Common myeloid progenitor, CD34-positive (primary cell): ENCODE measurements around the gene BPIFB3.

Experiments
- CTCF ChIA-PET: fragments of 350-600 bp; sonication (Branson Sonifier 250); formaldehyde crosslinking; loops from one replicate; lab custom pipeline; 2021; ENCODE audit warnings: antibody characterized with exemption; lab: Charles Lee
- POLR2A ChIA-PET: fragments of 350-600 bp; sonication (Branson Sonifier 250); formaldehyde crosslinking; loops from one replicate; lab custom pipeline; 2021; ENCODE audit warnings: antibody characterized with exemption; lab: Charles Lee
- DNase-seq, 3 donors: peaks; one replicate each; pipeline versions ENCODE4 v3.0.0 to v3.0.0-alpha.2; 2013
- H3K27ac ChIP-seq, 2 experiments: 1 replicate in 1 of 2; 2 replicates in 1 of 2; pipeline ENCODE4 v1.7.0; 2013; ENCODE audit warnings: inconsistent platforms in 2 of 2, low read length in 2 of 2, mild to moderate bottlenecking in 2 of 2, low read depth in 1 of 2, moderate library complexity in 1 of 2; ENCODE audit not compliant: severe bottlenecking in 2 of 2, insufficient read depth in 1 of 2, poor library complexity in 1 of 2
- H3K27me3 ChIP-seq, 5 experiments: replicated peaks in 2 of 5; 1 replicate in 3 of 5; 2 replicates in 2 of 5; pipeline versions ENCODE4 v1.6.1 to v1.7.0; 2013; ENCODE audit warnings: low read length in 4 of 5, mild to moderate bottlenecking in 2 of 5, moderate library complexity in 2 of 5, inconsistent platforms in 1 of 5; ENCODE audit not compliant: insufficient read depth in 5 of 5, control insufficient read depth in 4 of 5
- H3K36me3 ChIP-seq, 4 experiments: 1 replicate in 2 of 4; 2 replicates in 2 of 4; pipeline versions ENCODE4 v1.6.1 to v1.7.0; 2013; ENCODE audit warnings: low read length in 3 of 4, control low read depth in 1 of 4, mild to moderate bottlenecking in 1 of 4; ENCODE audit not compliant: control insufficient read depth in 4 of 4, insufficient read depth in 4 of 4
- H3K4me1 ChIP-seq, 4 experiments: 1 replicate in 3 of 4; 2 replicates in 1 of 4; pipeline versions ENCODE4 v1.6.1 to v1.7.1; 2013; ENCODE audit warnings: low read length in 3 of 4, mild to moderate bottlenecking in 3 of 4, control low read depth in 1 of 4, inconsistent platforms in 1 of 4, moderate library complexity in 1 of 4; ENCODE audit not compliant: control insufficient read depth in 4 of 4, insufficient read depth in 4 of 4; ENCODE audit errors: control extremely low read depth in 1 of 4
- H3K4me3 ChIP-seq, 7 experiments: 1 replicate in 4 of 7; 2 replicates in 3 of 7; pipeline versions ENCODE4 v1.5.1 to v1.7.0; 2013; ENCODE audit warnings: mild to moderate bottlenecking in 7 of 7, low read length in 6 of 7, moderate library complexity in 6 of 7, inconsistent platforms in 2 of 7, low read depth in 2 of 7, control low read depth in 1 of 7; ENCODE audit not compliant: insufficient read depth in 4 of 7, control insufficient read depth in 1 of 7; ENCODE audit errors: extremely low read depth in 1 of 7
- H3K9me3 ChIP-seq, 5 experiments: 1 replicate in 4 of 5; 2 replicates in 1 of 5; pipeline versions ENCODE4 v1.6.1 to v1.7.1; 2013; ENCODE audit warnings: low read length in 4 of 5, mild to moderate bottlenecking in 2 of 5, inconsistent platforms in 1 of 5, low read depth in 1 of 5, moderate library complexity in 1 of 5; ENCODE audit not compliant: control insufficient read depth in 4 of 5, insufficient read depth in 2 of 5; ENCODE audit errors: control extremely low read depth in 1 of 5
- WGBS: methylation state at CpG from one replicate; pipeline ENCODE4 v1.1.5; 2013; ENCODE audit not compliant: insufficient coverage; 5-methylcytosine and 5-hydroxymethylcytosine counted together

The BPIFB3 gene

GRCh38 chr20:33081411-33082154, 27.9 kb downstream of the BPIFB3 start:
- Histone ChIP-seq H3K27ac (no peak overlapping the region), H3K4me1 (no peaks in the 10 kb centered on the region), H3K4me3 (no peak overlapping the region), H3K36me3 (no peaks in the 10 kb centered on the region), H3K27me3 (no peaks in the 10 kb centered on the region), H3K9me3 (no peaks in the 10 kb centered on the region)
- ChIA-PET POLR2A (no interaction called here), CTCF (interaction anchor here (1.0 to 1.3 kb wide), 2 partner anchors 9 to 19 kb away, joined by 4 read pairs; no protein-coding TSS in a partner anchor)
- 89% methylated on average over 7 of the region's 7 CpGs for WGBS
- DNase-seq = no peak

GRCh38 chr20:33082546-33082945, 28.8 kb downstream of the BPIFB3 start:
- DNase-seq = no peak
- Histone ChIP-seq H3K4me1 (no peaks in the 10 kb centered on the region), H3K27ac (no peak overlapping the region), H3K4me3 (no peak overlapping the region), H3K9me3 (no peaks in the 10 kb centered on the region), H3K27me3 (no peaks in the 10 kb centered on the region), H3K36me3 (no peaks in the 10 kb centered on the region)
- ChIA-PET POLR2A (no interaction called here), CTCF (interaction anchor here (1.0 kb wide), 1 partner anchor 8 kb away, joined by 4 read pairs; no protein-coding TSS in a partner anchor)
- 98% methylated on average over 6 of the region's 6 CpGs for WGBS

GRCh38 chr20:33083544-33084340, 30.0 kb downstream of the BPIFB3 start:
- ChIA-PET CTCF (interaction anchor here (0.9 to 1.5 kb wide), 2 partner anchors 9 to 12 kb away, joined by 3 to 5 read pairs; no protein-coding TSS in a partner anchor), POLR2A (no interaction called here)
- no peak overlapping the region for H3K27ac ChIP-seq
- H3K9me3 ChIP-seq = no peaks in the 10 kb centered on the region
- no peaks in the 10 kb centered on the region for H3K4me1 ChIP-seq
- 92% methylated on average over 14 of the region's 20 CpGs for WGBS
- no peaks in the 10 kb centered on the region for H3K27me3 ChIP-seq
- H3K4me3 ChIP-seq = no peak overlapping the region
- no peak for DNase-seq
- no peaks in the 10 kb centered on the region for H3K36me3 ChIP-seq

GRCh38 chr20:33084722-33085121, 31.0 kb downstream of the BPIFB3 start:
- no peaks in the 10 kb centered on the region for H3K27me3 ChIP-seq
- POLR2A ChIA-PET = no interaction called here
- WGBS = 99% methylated on average over 11 of the region's 15 CpGs
- H3K36me3 ChIP-seq = no peaks in the 10 kb centered on the region
- no peak overlapping the region for H3K4me3 ChIP-seq
- DNase-seq = no peak
- H3K27ac ChIP-seq = no peak overlapping the region
- CTCF ChIA-PET = interaction anchor here (1.5 to 1.9 kb wide), 3 partner anchors 11 to 183 kb away, joined by 5 to 9 read pairs (median 6); no protein-coding TSS in a partner anchor
- no peaks in the 10 kb centered on the region for H3K4me1 ChIP-seq
- H3K9me3 ChIP-seq = no peaks in the 10 kb centered on the region

GRCh38 chr20:33086052-33086722, 32.5 kb downstream of the BPIFB3 start:
- 100% methylated on average over 10 of the region's 14 CpGs for WGBS
- H3K4me1 ChIP-seq = no peaks in the 10 kb centered on the region
- H3K27me3 ChIP-seq = no peaks in the 10 kb centered on the region
- H3K4me3 ChIP-seq = no peak overlapping the region
- no peak for DNase-seq
- no peaks in the 10 kb centered on the region for H3K36me3 ChIP-seq
- no peaks in the 10 kb centered on the region for H3K9me3 ChIP-seq
- CTCF ChIA-PET = interaction anchor here (0.9 to 1.9 kb wide), 3 partner anchors 10 to 185 kb away, joined by 4 to 9 read pairs (median 6); no protein-coding TSS in a partner anchor
- H3K27ac ChIP-seq = no peak overlapping the region
- POLR2A ChIA-PET = no interaction called here

- H3K4me1 ChIP-seq = no peaks in the 10 kb centered on the region
- ChIA-PET CTCF (interaction anchor here (1.2 to 2.2 kb wide), 5 partner anchors 9 to 215 kb away, joined by 4 to 9 read pairs (median 6); partner anchors contain the start of gene BPIFB4), POLR2A (interaction anchor here (0.7 kb wide), 1 partner anchor 32 kb away, joined by 3 read pairs; no protein-coding TSS in a partner anchor)
- H3K27ac ChIP-seq = no peak overlapping the region
- no peaks in the 10 kb centered on the region for H3K27me3 ChIP-seq
- H3K4me3 ChIP-seq = no peak overlapping the region
- DNase-seq = no peak
- H3K9me3 ChIP-seq = no peaks in the 10 kb centered on the region
- no peaks in the 10 kb centered on the region for H3K36me3 ChIP-seq
- WGBS = 88% methylated on average over 2 of the region's 3 CpGs
Measured at GRCh38 chr20:33091147-33091546, 37.4 kb downstream of the BPIFB3 start.
